GM21786 (cell line): ENCODE data around the gene GNAL.

Source experiments
- ATAC-seq: cut with Tn5 transposase; IDR thresholded peaks from one replicate; pipeline ENCODE4 v1.9.1; 2021; ENCODE audit not compliant: unreplicated experiment

Gene GNAL

DNA sequence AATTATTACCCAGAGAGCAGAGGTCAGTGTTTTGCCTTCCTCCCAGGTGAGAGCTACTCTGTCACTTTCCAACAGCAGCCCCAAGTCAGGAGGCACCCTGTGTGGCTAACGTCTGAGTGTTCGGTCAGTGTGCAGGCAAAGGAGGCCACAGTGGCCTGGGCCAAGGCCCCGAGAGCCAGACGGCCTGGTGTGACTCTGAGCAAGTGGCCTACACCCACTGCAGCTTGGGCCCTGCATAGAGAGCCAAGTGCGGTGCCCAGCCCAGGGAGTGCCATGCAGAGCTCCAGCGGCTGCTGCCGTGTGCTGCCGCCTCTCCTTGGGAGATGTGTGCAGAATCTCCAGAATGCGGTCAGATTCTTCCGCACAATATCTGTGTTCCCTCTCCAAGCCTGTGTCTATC is 70.4 kb downstream of the GNAL start:
- ATAC-seq = no peak

DNA sequence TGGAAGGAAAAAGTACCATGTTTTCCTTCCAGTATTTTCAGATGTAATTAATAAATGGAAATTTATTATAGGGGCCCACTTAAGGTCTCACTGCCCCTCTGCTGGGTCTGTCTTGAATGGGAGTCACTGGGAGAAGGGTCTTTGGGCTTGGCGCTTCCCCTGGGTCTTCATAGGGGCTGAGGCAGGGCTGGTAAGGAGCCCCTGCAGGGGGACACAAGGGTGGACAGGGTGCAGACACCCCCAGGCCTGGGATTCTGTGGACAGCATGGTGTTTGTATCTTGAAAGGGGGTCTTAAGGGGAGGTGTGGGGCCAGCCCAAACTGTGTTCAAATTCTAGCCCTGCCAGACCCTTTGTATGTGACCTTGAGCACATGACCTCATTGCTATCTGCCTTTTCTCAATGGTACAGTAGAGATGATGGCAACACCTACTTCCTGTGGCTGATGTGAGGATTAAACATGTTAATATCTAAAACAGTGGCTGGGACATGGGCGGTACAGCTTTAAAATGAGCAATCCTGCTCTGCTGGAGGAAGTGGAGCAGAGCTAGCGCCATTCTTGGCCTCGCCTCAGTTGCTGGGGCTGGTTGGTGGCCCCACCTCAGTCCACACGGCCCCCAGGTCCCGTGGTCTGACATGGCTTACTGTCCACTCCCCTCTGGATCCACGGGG is 71.6 kb downstream of the GNAL start:
- no peak for ATAC-seq

GRCh38 chr18:11761553-11761952 is 72.5 kb downstream of the GNAL start:
- ATAC-seq = no peak

GRCh38 chr18:11762429-11762828 is 73.4 kb downstream of the GNAL start:
- ATAC-seq = no peak

- no peak for ATAC-seq
These were observed 78.3 kb downstream of the GNAL start for GRCh38 chr18:11767329-11767728.

DNA sequence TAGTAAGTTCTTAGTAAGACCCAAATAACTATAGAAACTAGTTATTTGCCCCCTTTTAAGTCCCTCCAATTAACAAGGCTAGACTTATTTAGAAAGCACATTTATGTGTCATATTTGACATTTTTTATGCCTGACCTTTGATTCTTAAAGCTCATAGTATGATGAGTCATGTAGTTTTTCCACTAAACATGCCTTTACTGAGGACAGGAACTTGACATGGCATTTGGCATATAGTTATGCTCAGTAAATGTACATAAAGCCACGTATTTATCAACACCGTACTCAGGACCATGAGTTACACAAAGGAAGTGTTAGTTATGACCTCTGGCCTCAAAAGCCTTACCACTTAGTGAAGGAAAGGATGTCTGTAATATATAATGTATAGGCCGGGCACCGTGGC is 78.9 kb downstream of the GNAL start:
- no peak for ATAC-seq

DNA sequence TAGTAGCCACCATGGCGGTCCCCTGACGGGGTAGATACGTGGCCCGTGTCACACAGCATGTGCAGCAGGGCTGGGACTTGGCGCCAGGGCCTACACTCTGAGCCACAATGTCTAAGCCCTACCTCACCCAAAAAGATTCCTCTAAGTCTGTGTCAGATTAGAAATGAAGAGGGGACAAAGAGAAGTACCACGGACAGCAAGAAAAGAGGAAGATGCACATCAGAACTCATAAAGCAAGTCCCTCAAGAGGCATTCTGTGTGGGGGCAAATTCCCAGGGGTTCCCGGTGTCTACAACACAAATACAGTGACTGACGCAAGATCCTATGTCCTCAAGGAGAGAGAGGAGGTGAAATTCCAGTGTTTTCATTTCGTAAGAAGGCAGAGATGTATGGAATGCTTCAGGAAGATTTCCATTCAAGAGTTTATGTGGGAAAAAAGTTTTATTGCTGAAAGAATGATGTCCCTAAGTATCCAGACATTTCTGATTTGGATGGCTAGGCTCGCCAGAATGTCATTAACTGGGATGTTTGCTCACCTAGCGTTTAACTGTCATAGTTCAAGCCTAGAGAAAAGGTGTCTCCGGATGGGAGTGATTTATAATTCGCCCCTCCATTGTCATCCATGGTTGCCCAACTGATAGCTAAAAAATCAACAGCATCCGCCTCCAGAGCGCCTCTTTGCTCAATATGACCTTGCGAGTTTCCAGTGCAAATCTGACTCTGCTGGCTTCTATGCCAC is 86.5 kb downstream of the GNAL start:
- ATAC-seq = no peak

- no peak for ATAC-seq
These were observed 91.0 kb downstream of the GNAL start for GRCh38 chr18:11780042-11780441.

DNA sequence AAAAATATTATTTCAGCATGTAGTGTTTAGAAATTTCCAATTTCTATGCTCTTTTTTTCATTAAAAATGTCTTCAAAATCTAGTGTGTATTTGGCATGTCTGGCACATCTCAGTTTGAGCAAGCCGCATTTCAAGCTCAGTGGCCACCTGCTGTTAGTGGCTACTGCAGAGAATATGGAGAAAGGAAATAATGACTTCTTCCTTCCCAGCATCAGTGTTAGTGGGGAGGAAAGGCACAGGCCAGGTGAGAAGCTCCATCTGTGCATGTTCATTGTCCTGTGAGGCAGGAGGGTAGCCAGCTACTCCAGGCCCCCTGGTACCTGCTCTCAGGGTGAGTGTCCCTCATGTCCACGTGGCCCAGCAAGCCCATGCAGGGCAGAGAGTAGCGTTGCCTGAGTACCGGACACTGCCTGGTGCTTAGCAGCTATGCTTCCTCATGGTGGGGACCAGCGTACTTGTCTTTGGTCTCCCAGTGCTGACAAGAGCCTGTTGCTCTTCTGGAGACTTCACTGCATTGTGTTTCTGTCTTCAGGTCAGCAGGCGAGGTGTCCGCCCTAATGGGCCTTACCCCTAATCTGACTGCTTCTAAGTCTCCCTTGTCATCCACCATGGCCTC is 94.8 kb downstream of the GNAL start:
- no peak for ATAC-seq

- ATAC-seq = no peak
These were observed 95.7 kb downstream of the GNAL start for GRCh38 chr18:11784674-11785304.

GRCh38 chr18:11785444-11786055 is 96.5 kb downstream of the GNAL start:
- no peak for ATAC-seq

DNA sequence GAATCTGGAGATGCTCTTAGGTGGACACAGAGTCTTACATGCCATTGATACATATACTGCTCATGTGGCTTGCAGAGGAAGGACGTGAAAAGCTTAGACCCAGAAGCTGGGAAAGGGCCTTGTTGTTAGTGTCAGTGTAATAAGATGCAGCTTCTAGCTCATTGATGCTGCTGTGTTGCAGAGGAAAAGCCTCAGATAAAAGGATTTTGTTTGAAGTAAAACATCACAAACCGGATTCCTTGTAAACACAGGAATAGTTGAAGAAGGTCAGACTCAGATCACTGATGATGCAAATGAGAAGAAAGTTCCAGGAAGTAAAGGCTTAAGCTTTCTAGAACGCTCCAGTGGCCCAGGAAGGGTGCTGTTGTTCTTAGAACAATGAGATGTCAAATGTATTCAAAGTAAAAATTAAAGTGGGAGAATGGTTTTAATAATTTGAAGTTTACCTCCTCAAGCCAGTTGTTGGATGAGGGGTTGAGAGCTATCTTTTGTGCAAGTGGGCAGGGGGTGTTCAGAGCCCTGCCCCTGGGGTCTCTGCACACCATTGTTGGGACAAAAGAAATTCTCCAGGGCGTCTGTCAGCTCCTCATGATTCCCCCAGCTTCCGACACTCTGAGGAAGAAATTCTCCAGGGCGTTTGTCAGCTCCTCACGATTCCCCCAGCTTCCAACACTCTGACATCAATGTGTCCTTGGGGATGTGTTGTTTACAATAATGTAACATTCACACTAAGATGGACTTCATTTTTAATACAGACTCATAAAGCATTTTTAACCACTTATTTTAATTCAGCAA is 100.8 kb downstream of the GNAL start:
- no peak for ATAC-seq

- no peak for ATAC-seq
These were observed 102.1 kb downstream of the GNAL start for GRCh38 chr18:11791131-11791530.

GRCh38 chr18:11792632-11793031 is 103.6 kb downstream of the GNAL start:
- no peak for ATAC-seq

- ATAC-seq = no peak
These were observed 105.1 kb downstream of the GNAL start for GRCh38 chr18:11794195-11794594.

GRCh38 chr18:11795916-11796315 is 106.9 kb downstream of the GNAL start:
- no peak for ATAC-seq

GRCh38 chr18:11798271-11798670 is 109.2 kb downstream of the GNAL start:
- no peak for ATAC-seq

DNA sequence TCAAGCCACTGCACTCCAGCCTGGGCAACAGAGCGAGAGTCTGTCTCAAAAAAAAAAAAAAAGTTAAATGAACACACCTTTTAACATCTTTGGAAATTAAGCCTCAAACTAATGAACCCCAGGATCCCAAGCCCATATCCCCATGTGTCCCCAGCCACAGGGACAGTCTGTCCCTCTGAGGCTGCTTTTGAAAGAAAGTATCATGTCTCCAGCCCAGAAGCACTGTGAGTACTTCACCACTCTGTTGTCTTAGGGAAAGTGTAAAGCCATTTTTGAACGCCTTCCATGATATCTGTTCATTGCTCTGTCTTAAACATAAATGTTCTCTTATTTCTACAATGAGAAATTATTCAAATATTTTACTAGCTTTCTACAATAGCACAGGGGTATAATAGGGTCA is 110.0 kb downstream of the GNAL start:
- no peak for ATAC-seq

DNA sequence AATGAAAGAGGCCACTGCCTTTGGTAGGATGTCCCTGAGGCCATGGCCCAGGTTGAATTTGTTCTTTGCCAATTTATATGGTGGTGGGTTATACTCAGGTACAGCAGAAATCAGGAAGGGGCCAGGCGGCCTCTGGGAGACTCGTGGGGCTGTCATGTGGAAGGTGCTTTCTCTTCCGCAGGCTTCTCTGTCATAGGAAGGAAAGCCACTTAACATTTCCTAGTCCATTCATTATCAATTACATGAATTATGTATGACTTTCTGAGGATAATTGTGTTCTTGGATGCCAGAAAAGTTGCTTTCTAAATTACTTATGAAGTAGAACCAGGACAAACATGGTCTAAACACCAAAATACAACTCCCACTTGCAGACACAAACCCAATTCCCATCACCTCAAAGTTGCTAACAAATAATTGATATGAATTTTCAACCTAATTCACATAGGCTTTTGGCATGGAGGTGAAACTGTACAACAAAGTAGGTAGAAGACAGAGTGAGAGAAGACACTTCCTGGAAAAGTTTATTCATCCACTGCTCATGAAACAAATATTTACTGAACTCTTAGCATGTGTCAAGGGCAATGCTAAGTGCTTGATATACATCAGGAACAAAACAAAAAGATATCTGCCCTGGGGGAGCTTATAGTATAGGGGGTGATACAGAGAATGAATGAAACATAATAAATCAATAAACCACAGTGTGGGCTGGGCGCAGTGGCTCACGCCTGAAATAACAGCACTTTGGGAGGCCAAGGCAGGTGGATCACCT is 111.7 kb downstream of the GNAL start:
- no peak for ATAC-seq

GRCh38 chr18:11801573-11801972 is 112.5 kb downstream of the GNAL start:
- ATAC-seq = no peak
